Psoas muscle (tissue), 8 donors: ENCODE measurements around the gene TELO2. TPM values are rescaled to one million over a fixed set of nuclear protein-coding genes. Genes with fewer than 3 reads are reported as not detected.

Source experiments
- ATAC-seq, 4 donors: fragments of 200-7000 bp; cut with Tn5 transposase; one replicate each; pipeline ENCODE4 v1.9.1; 2020; ENCODE audit warnings: moderate library complexity in 3 of 4, mild to moderate bottlenecking in 2 of 4
- DNase-seq, 2 donors: peaks; one replicate each; pipeline ENCODE4 v3.0.0-alpha.2; 2020
- H3K27ac ChIP-seq: fragments of 200-600 bp; one replicate; pipeline ENCODE4 v1.8.0; 2022
- H3K27me3 ChIP-seq, 3 donors: fragments of 200-600 bp in 1 of 3; one replicate each; pipeline versions ENCODE4 v1.6.1 to v1.8.0; 2013 to 2022; ENCODE audit warnings: low read length in 2 of 3, mild to moderate bottlenecking in 2 of 3, moderate library complexity in 1 of 3; ENCODE audit not compliant: insufficient read depth in 3 of 3
- H3K36me3 ChIP-seq, 2 donors: fragments of 200-600 bp in 1 of 2; one replicate each; pipeline versions ENCODE4 v1.6.1 to v1.8.0; 2013 to 2022; ENCODE audit warnings: low read depth in 1 of 2, mild to moderate bottlenecking in 1 of 2, moderate library complexity in 1 of 2; ENCODE audit not compliant: insufficient read depth in 1 of 2
- H3K4me1 ChIP-seq: fragments of 200-600 bp; one replicate; pipeline ENCODE4 v1.8.0; 2022
- H3K4me3 ChIP-seq: fragments of 200-600 bp; one replicate; pipeline ENCODE4 v1.8.0; 2022; ENCODE audit warnings: mild to moderate bottlenecking
- H3K9me3 ChIP-seq: fragments of 200-600 bp; one replicate; pipeline ENCODE4 v1.8.0; 2022
- WGBS, 3 donors: extraction: QIAGEN DNeasy Blood & Tissue Kit; methylation state at CpG; one replicate each; pipeline versions ENCODE4 v1.1.6 to v1.1.7; 2013; 5-methylcytosine and 5-hydroxymethylcytosine counted together
- intact Hi-C, 2 donors: fragments of 100-400 bp; cut with DNase I; formaldehyde crosslinking; loops; one replicate each; pipeline versions ENCODE4 v1.11.0 to v1.14.2; 2022
- polyA plus RNA-seq, 3 donors: library from polyadenylated mRNA; stranded (reverse); fragments of 200-250 nt; gene quantifications; one replicate each; pipeline ENCODE4 v1.2.3, GENCODE V29; 2013
- total RNA-seq, 4 donors: library from RNA; stranded (reverse); fragmentation: NEBNext Ultra II Directional in 2 of 4; extraction: Animal tissue kit (Norgen Biotek cat#: 25700) in 2 of 4; gene quantifications; one replicate each; pipeline versions ENCODE4 v1.2.1 to v1.2.4, GENCODE V29; 2021 to 2023
- TF ChIP-seq, protein P1 (sequence below): fragments of 200-600 bp; IDR thresholded peaks from one replicate; pipeline ENCODE4 v1.8.0; 2022; ENCODE audit warnings: antibody characterized with exemption
- donor health status: healthy with polysubstance abuse.
- donor health status: DM: no; HTN: no; CAD: no; lungs with moderate emphysema.
- donor health status: Bipolar disorder and iron deficiency.
- donor health status: healthy.
- donor health status: DM: yes; HTN: yes; CAD: no.
- donor health status: DM: no; HTN: no; CAD: no.
- donor health status: DM: no; HTN: no; CAD: no.
- donor health status: DM: yes; HTN: yes; CAD: no.

The TELO2 gene
- total and polyA plus RNA-seq, 7 donors = 11.6 to 23.8 (median 17.4) TPM

DNA sequence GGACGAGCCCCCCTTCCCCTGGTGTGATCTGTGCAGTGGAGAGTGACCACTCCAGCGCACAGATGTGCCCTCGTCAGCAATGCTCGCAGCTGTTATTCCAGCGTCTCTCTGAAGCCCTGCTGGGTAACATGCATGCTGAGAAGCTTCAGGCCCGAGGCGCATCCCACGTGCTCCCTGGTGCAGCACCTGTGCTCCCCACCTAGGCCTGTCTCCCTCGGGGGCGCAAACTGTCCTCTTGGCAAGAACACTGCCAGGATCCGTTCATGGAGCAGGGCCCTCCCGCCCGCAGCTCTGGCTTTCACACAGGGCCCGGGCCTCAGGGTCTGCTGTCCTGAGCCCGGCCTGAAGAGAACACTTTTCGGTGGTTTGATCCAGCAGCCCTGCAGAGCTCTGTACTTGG lies 53.3 kb downstream of the TELO2 start:
- WGBS, 3 donors = 75 to 81% (median 81%) methylated on average over 16 of the region's 16 CpGs
- intact Hi-C loops = no loop called here
- Histone ChIP-seq H3K27ac (peak overlapping the region; percentile 87), H3K27me3 (no peaks in the 10 kb centered on the region), H3K4me1 (peaks cover 41% of the 10 kb centered on the region), H3K4me3 (peak overlapping the region; percentile 40), H3K36me3 (peaks cover 0 to 4% of the 10 kb centered on the region in 2 donors), H3K9me3 (no peaks in the 10 kb centered on the region)
- no peak for ATAC-seq
- TF ChIP-seq, protein P1, sequence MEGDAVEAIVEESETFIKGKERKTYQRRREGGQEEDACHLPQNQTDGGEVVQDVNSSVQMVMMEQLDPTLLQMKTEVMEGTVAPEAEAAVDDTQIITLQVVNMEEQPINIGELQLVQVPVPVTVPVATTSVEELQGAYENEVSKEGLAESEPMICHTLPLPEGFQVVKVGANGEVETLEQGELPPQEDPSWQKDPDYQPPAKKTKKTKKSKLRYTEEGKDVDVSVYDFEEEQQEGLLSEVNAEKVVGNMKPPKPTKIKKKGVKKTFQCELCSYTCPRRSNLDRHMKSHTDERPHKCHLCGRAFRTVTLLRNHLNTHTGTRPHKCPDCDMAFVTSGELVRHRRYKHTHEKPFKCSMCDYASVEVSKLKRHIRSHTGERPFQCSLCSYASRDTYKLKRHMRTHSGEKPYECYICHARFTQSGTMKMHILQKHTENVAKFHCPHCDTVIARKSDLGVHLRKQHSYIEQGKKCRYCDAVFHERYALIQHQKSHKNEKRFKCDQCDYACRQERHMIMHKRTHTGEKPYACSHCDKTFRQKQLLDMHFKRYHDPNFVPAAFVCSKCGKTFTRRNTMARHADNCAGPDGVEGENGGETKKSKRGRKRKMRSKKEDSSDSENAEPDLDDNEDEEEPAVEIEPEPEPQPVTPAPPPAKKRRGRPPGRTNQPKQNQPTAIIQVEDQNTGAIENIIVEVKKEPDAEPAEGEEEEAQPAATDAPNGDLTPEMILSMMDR = no peak
- DNase-seq = no peak

DNA sequence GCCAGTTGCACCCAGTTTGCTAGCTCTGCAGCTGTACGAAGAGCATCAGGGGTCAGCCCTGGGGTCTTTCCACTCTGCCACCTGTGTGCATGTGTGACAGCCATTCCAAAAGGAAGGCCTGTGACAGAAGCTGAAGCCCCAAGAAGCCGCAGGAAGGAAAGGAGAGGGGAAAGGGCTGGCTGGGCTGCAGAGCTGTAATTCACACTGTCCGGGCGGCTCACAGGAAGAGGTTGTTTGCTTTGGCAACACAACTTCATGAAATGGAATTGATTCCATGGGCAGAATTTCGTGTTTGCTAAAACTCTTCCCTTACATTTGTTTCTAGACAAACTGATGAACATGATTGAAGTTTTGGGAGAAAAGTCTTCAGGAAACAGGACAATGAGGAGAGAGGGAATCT lies 55.1 kb downstream of the TELO2 start:
- intact Hi-C loops = no loop called here
- Histone ChIP-seq H3K4me1 (peaks cover 41% of the 10 kb centered on the region), H3K4me3 (no peak overlapping the region), H3K27ac (peak overlapping the region; percentile 56), H3K36me3 (peaks cover 0 to 10% of the 10 kb centered on the region in 2 donors), H3K27me3 (no peaks in the 10 kb centered on the region), H3K9me3 (no peaks in the 10 kb centered on the region)
- ATAC-seq (no peak), DNase-seq (no peak)
- TF ChIP-seq, protein P1 = no peak
- WGBS, 3 donors = 52 to 71% (median 64%) methylated on average over 5 of the region's 5 CpGs

DNA sequence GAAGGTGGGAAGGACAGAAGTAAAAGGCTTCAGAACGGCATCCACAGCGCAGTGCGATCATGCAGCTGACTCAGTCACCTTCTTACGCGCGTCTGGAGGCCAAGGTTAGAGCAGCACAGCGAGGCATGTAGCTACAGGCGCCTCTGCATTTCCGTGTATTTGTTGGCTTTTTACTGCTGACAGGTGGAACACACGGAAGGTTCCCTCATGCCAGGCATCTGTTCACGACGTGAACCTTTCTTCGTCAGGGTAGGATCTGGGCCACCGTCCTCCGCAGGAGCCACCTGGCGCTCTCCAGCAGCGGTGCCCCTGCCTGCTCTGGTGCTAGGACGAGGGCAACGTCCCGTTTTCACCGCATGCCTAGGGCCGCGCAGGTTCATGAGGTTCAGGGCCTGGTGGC lies 55.6 kb downstream of the TELO2 start:
- Histone ChIP-seq H3K36me3 (peaks cover 0 to 10% of the 10 kb centered on the region in 2 donors), H3K27me3 (no peaks in the 10 kb centered on the region), H3K9me3 (no peaks in the 10 kb centered on the region), H3K27ac (peak overlapping the region; percentile 56), H3K4me1 (peaks cover 41% of the 10 kb centered on the region), H3K4me3 (no peak overlapping the region)
- DNase-seq = no peak
- ATAC-seq = no peak
- intact Hi-C loops = no loop called here
- TF ChIP-seq, protein P1 = no peak
- 74 to 85% (median 75%) methylated on average over 23 of the region's 23 CpGs for WGBS, 3 donors

DNA sequence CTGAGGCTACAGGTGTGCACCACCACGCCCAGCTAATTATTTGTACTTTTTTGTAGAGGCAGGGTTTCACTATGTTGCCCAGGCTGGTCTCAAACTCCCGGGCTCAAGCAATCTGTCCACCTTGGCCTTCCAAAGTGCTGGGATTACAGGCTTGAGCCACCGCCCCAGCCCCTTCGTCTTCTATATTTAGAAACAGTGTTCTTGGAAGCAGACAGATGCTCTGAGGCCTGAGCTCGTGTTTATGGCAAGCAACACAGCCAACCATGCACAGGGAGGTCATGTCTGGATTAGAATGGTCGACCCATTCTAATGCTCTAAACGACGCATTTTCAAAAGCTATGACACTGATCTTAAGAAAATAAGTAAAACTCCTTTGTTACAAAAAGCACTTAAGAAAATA lies 56.9 kb downstream of the TELO2 start:
- ATAC-seq = peak in 3 of 4 donors; percentile 67 to 80 (median 76)
- no peak overlapping the region for H3K4me3 ChIP-seq
- no peaks in the 10 kb centered on the region for H3K27me3 ChIP-seq
- no peaks in the 10 kb centered on the region for H3K9me3 ChIP-seq
- WGBS, 3 donors = 20 to 39% (median 32%) methylated on average over 8 of the region's 8 CpGs
- peaks cover 33% of the 10 kb centered on the region for H3K4me1 ChIP-seq
- no peak for DNase-seq
- TF ChIP-seq, protein P1 = no peak
- intact Hi-C loops = loop anchor here in 1 of 2 donors (5.0 kb wide), 1 partner anchor 58 kb away; the partner anchor contains the start of gene TELO2
- peaks cover 0 to 20% of the 10 kb centered on the region in 2 donors for H3K36me3 ChIP-seq
- H3K27ac ChIP-seq = peak overlapping the region; percentile 32

DNA sequence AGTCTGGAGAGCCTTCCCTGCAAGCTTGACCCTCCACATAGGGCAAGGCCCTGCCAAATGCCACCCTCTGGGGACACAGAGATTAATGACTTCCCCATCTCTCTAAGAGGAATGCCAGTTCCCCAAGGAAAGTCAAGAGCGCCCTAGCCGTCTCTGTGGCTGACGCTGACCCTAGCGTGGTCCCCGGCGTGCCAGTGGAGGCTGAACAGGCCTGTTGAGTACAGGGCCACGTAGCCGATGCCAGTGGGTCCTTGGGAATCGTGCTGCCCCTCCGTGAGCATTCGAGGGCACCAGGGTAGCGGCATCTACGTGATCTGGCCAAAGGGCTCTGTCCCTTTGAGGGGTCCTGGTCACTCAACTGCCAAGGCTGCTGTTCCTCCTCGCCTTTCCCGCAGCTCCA lies 57.5 kb downstream of the TELO2 start:
- 91 to 93% (median 91%) methylated on average over 15 of the region's 15 CpGs for WGBS, 3 donors
- Histone ChIP-seq H3K9me3 (no peaks in the 10 kb centered on the region), H3K27me3 (no peaks in the 10 kb centered on the region), H3K27ac (peak overlapping the region; percentile 32), H3K36me3 (peaks cover 0 to 27% of the 10 kb centered on the region in 2 donors), H3K4me1 (peaks cover 28% of the 10 kb centered on the region), H3K4me3 (no peak overlapping the region)
- ATAC-seq (no peak), DNase-seq (no peak)
- TF ChIP-seq, protein P1 = no peak
- intact Hi-C loops = loop anchor here in 1 of 2 donors (5.0 kb wide), 1 partner anchor 58 kb away; the partner anchor contains the start of gene TELO2
